ENCODE results near the gene ANHX. TPM values are rescaled to one million over a fixed set of nuclear protein-coding genes. Genes with fewer than 3 reads are reported as not detected.
"Not testable (repeated sequence)": the region's sequence is repeated elsewhere in the genome, so short reads cannot be mapped to it uniquely, and the experiment has no call there.

ANHX gene
- not detected for polyA plus RNA-seq

- H3K9me3 ChIP-seq (ENCODE audit: control insufficient read depth in 2 of 2, insufficient read depth in 1 of 2, low read depth in 1 of 2, low read length in 1 of 2), result peaks cover 25 to 27% of the 10 kb centered on the region in 2 donors
- H3K36me3 ChIP-seq (ENCODE audit: control insufficient read depth in 2 of 2, insufficient read depth in 2 of 2, low read length in 1 of 2), result no peaks in the 10 kb centered on the region
- no peaks in the 10 kb centered on the region for H3K27me3 ChIP-seq (ENCODE audit: control insufficient read depth in 1 of 2, insufficient read depth in 2 of 2, low read length in 2 of 2)
- no peaks in the 10 kb centered on the region for H3K4me1 ChIP-seq (ENCODE audit: control insufficient read depth in 2 of 2, insufficient read depth in 2 of 2, low read length in 1 of 2)
- 46 to 52% methylated on average over 51 to 61 of the region's 61 CpGs for WGBS, 2 donors
- no peak within 1 kb of the TSS for H3K4me3 ChIP-seq (ENCODE audit: low read depth in 1 of 2, low read length in 2 of 2)
- H3K27ac ChIP-seq (ENCODE audit: low read depth in 2 of 2, low read length in 1 of 2), result no peak within 1 kb of the TSS
Measured at GRCh38 chr12:133235401-133236112, at the start of gene ANHX. TSS of gene ANHX (minus strand) at chr12:133235877. CDS start at chr12:133234356, 1,521 bp downstream.

DNA sequence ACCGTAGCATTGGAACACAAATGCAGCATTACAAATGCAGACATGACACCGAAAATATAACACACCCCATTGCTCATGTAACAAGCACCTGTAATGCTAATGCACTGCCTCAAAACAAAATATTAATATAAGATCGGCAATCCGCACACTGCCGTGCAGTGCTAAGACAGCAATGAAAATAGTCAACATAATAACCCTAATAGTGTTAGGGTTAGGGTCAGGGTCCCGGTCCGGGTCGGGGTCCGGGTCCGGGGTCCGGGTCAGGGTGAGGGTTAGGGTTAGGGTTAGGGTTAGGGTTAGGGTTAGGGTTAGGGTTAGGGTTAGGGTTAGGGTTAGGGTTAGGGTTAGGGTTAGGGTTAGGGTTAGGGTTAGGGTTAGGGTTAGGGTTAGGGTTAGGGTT lies 29.0 kb upstream of the ANHX start:
- not testable (repeated sequence) for H3K36me3 ChIP-seq (ENCODE audit: control insufficient read depth in 2 of 2, insufficient read depth in 2 of 2, low read length in 1 of 2); H3K4me1 ChIP-seq (ENCODE audit: control insufficient read depth in 2 of 2, insufficient read depth in 2 of 2, low read length in 1 of 2); H3K27me3 ChIP-seq (ENCODE audit: control insufficient read depth in 1 of 2, insufficient read depth in 2 of 2, low read length in 2 of 2); H3K4me3 ChIP-seq (ENCODE audit: low read depth in 1 of 2, low read length in 2 of 2); H3K9me3 ChIP-seq (ENCODE audit: control insufficient read depth in 2 of 2, insufficient read depth in 1 of 2, low read depth in 1 of 2, low read length in 1 of 2); H3K27ac ChIP-seq (ENCODE audit: low read depth in 2 of 2, low read length in 1 of 2)
- 90 to 93% methylated on average over 11 of the region's 11 CpGs for WGBS, 2 donors

- Histone ChIP-seq H3K36me3 (ENCODE audit: control insufficient read depth in 2 of 2, insufficient read depth in 2 of 2, low read length in 1 of 2) (no peaks in the 10 kb centered on the region), H3K27me3 (ENCODE audit: control insufficient read depth in 1 of 2, insufficient read depth in 2 of 2, low read length in 2 of 2) (no peaks in the 10 kb centered on the region), H3K9me3 (ENCODE audit: control insufficient read depth in 2 of 2, insufficient read depth in 1 of 2, low read depth in 1 of 2, low read length in 1 of 2) (no peaks in the 10 kb centered on the region), H3K27ac (ENCODE audit: low read depth in 2 of 2, low read length in 1 of 2) (no peak overlapping the region), H3K4me1 (ENCODE audit: control insufficient read depth in 2 of 2, insufficient read depth in 2 of 2, low read length in 1 of 2) (no peaks in the 10 kb centered on the region), H3K4me3 (ENCODE audit: low read depth in 1 of 2, low read length in 2 of 2) (no peak overlapping the region)
- 83 to 89% methylated on average over 33 of the region's 33 CpGs for WGBS, 2 donors
Measured at GRCh38 chr12:133264173-133264572, 28.5 kb upstream of the ANHX start.

- no peak overlapping the region for H3K4me3 ChIP-seq (ENCODE audit: low read depth in 1 of 2, low read length in 2 of 2)
- H3K9me3 ChIP-seq (ENCODE audit: control insufficient read depth in 2 of 2, insufficient read depth in 1 of 2, low read depth in 1 of 2, low read length in 1 of 2), result peaks cover 2 to 3% of the 10 kb centered on the region in 2 donors
- no peaks in the 10 kb centered on the region for H3K4me1 ChIP-seq (ENCODE audit: control insufficient read depth in 2 of 2, insufficient read depth in 2 of 2, low read length in 1 of 2)
- H3K27me3 ChIP-seq (ENCODE audit: control insufficient read depth in 1 of 2, insufficient read depth in 2 of 2, low read length in 2 of 2), result no peaks in the 10 kb centered on the region
- 29 to 39% methylated on average over 1 of the region's 1 CpG for WGBS, 2 donors
- H3K27ac ChIP-seq (ENCODE audit: low read depth in 2 of 2, low read length in 1 of 2), result no peak overlapping the region
- H3K36me3 ChIP-seq (ENCODE audit: control insufficient read depth in 2 of 2, insufficient read depth in 2 of 2, low read length in 1 of 2), result no peaks in the 10 kb centered on the region
Measured at GRCh38 chr12:133256321-133256720, 20.6 kb upstream of the ANHX start.

GRCh38 chr12:133255833-133256232 lies 20.2 kb upstream of the ANHX start:
- 24 to 31% methylated on average over 1 of the region's 1 CpG for WGBS, 2 donors
- H3K27ac ChIP-seq (ENCODE audit: low read depth in 2 of 2, low read length in 1 of 2); H3K9me3 ChIP-seq (ENCODE audit: control insufficient read depth in 2 of 2, insufficient read depth in 1 of 2, low read depth in 1 of 2, low read length in 1 of 2); H3K4me3 ChIP-seq (ENCODE audit: low read depth in 1 of 2, low read length in 2 of 2); H3K4me1 ChIP-seq (ENCODE audit: control insufficient read depth in 2 of 2, insufficient read depth in 2 of 2, low read length in 1 of 2); H3K27me3 ChIP-seq (ENCODE audit: control insufficient read depth in 1 of 2, insufficient read depth in 2 of 2, low read length in 2 of 2); H3K36me3 ChIP-seq (ENCODE audit: control insufficient read depth in 2 of 2, insufficient read depth in 2 of 2, low read length in 1 of 2): not testable (repeated sequence)

DNA sequence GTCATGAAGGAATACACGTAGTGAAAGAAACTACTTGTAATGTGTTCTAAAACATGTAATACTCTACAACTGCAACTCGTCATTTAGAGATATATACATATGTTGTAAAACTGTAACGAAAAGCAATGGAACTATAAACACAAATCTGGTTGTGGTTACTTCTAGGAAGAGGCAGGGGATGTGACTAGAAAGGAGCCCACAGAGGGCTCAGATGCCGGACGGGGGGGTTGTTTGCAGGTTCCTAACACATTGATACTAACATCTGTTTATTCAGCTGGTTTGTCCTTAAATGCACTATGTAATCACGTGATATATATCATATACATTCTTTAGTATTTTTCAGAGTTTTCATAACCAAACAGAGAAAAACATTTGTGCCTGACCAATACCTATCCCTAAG lies 16.1 kb upstream of the ANHX start:
- WGBS, 2 donors, result 55 to 58% methylated on average over 6 of the region's 6 CpGs
- no peaks in the 10 kb centered on the region for H3K27me3 ChIP-seq (ENCODE audit: control insufficient read depth in 1 of 2, insufficient read depth in 2 of 2, low read length in 2 of 2)
- H3K4me3 ChIP-seq (ENCODE audit: low read depth in 1 of 2, low read length in 2 of 2), result no peak overlapping the region

GRCh38 chr12:133236556-133236955 lies 879 bp upstream of the ANHX start:
- peaks cover 19 to 21% of the 10 kb centered on the region in 2 donors for H3K9me3 ChIP-seq (ENCODE audit: control insufficient read depth in 2 of 2, insufficient read depth in 1 of 2, low read depth in 1 of 2, low read length in 1 of 2)
- no peaks in the 10 kb centered on the region for H3K36me3 ChIP-seq (ENCODE audit: control insufficient read depth in 2 of 2, insufficient read depth in 2 of 2, low read length in 1 of 2)

More for the DNA sequence above, 16.1 kb upstream of the ANHX start:
- Histone ChIP-seq H3K36me3 (ENCODE audit: control insufficient read depth in 2 of 2, insufficient read depth in 2 of 2, low read length in 1 of 2) (no peaks in the 10 kb centered on the region), H3K27ac (ENCODE audit: low read depth in 2 of 2, low read length in 1 of 2) (no peak overlapping the region), H3K4me1 (ENCODE audit: control insufficient read depth in 2 of 2, insufficient read depth in 2 of 2, low read length in 1 of 2) (no peaks in the 10 kb centered on the region), H3K9me3 (ENCODE audit: control insufficient read depth in 2 of 2, insufficient read depth in 1 of 2, low read depth in 1 of 2, low read length in 1 of 2) (peaks cover 2 to 3% of the 10 kb centered on the region in 2 donors)

GRCh38 chr12:133236144-133236543 lies 467 bp upstream of the ANHX start:
- Histone ChIP-seq H3K9me3 (ENCODE audit: control insufficient read depth in 2 of 2, insufficient read depth in 1 of 2, low read depth in 1 of 2, low read length in 1 of 2) (peaks cover 24% of the 10 kb centered on the region in 2 donors), H3K4me1 (ENCODE audit: control insufficient read depth in 2 of 2, insufficient read depth in 2 of 2, low read length in 1 of 2) (no peaks in the 10 kb centered on the region), H3K27me3 (ENCODE audit: control insufficient read depth in 1 of 2, insufficient read depth in 2 of 2, low read length in 2 of 2) (no peaks in the 10 kb centered on the region), H3K4me3 (ENCODE audit: low read depth in 1 of 2, low read length in 2 of 2) (no peak overlapping the region), H3K27ac (ENCODE audit: low read depth in 2 of 2, low read length in 1 of 2) (no peak overlapping the region), H3K36me3 (ENCODE audit: control insufficient read depth in 2 of 2, insufficient read depth in 2 of 2, low read length in 1 of 2) (no peaks in the 10 kb centered on the region)
- 51 to 58% methylated on average over 34 to 44 of the region's 44 CpGs for WGBS, 2 donors

More at GRCh38 chr12:133236556-133236955, 879 bp upstream of the ANHX start:
- H3K27me3 ChIP-seq (ENCODE audit: control insufficient read depth in 1 of 2, insufficient read depth in 2 of 2, low read length in 2 of 2), result no peaks in the 10 kb centered on the region
- H3K4me3 ChIP-seq (ENCODE audit: low read depth in 1 of 2, low read length in 2 of 2), result no peak overlapping the region
- no peak overlapping the region for H3K27ac ChIP-seq (ENCODE audit: low read depth in 2 of 2, low read length in 1 of 2)
- H3K4me1 ChIP-seq (ENCODE audit: control insufficient read depth in 2 of 2, insufficient read depth in 2 of 2, low read length in 1 of 2), result no peaks in the 10 kb centered on the region
- 87 to 93% methylated on average over 12 of the region's 12 CpGs for WGBS, 2 donors

DNA sequence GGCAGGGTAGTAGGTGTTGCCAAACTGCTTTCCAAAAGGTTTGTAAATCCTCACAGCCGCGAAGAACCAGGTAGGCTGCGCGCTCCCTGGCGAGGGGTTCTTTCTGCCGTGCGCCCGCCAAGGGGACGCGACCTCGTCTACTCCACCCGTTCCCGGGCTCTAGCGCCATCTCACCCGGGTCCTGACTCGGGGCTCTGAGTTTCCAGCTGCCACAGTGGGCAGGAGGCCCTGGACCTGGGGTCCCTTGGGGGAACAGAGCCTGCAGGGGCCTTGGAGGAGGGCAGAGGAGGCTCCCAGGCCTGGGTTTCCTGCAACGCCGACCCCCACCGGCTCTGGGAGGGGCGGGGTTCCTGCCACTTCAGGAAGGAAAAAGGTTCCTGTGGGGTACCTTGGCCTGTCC lies 706 bp downstream of the ANHX start:
- no peaks in the 10 kb centered on the region for H3K4me1 ChIP-seq (ENCODE audit: control insufficient read depth in 2 of 2, insufficient read depth in 2 of 2, low read length in 1 of 2)
- H3K27me3 ChIP-seq (ENCODE audit: control insufficient read depth in 1 of 2, insufficient read depth in 2 of 2, low read length in 2 of 2), result no peaks in the 10 kb centered on the region
- no peak overlapping the region for H3K27ac ChIP-seq (ENCODE audit: low read depth in 2 of 2, low read length in 1 of 2)
- H3K4me3 ChIP-seq (ENCODE audit: low read depth in 1 of 2, low read length in 2 of 2), result no peak overlapping the region
- no peaks in the 10 kb centered on the region for H3K36me3 ChIP-seq (ENCODE audit: control insufficient read depth in 2 of 2, insufficient read depth in 2 of 2, low read length in 1 of 2)
- peaks cover 25 to 26% of the 10 kb centered on the region in 2 donors for H3K9me3 ChIP-seq (ENCODE audit: control insufficient read depth in 2 of 2, insufficient read depth in 1 of 2, low read depth in 1 of 2, low read length in 1 of 2)
- WGBS, 2 donors, result 59 to 61% methylated on average over 20 of the region's 20 CpGs

DNA sequence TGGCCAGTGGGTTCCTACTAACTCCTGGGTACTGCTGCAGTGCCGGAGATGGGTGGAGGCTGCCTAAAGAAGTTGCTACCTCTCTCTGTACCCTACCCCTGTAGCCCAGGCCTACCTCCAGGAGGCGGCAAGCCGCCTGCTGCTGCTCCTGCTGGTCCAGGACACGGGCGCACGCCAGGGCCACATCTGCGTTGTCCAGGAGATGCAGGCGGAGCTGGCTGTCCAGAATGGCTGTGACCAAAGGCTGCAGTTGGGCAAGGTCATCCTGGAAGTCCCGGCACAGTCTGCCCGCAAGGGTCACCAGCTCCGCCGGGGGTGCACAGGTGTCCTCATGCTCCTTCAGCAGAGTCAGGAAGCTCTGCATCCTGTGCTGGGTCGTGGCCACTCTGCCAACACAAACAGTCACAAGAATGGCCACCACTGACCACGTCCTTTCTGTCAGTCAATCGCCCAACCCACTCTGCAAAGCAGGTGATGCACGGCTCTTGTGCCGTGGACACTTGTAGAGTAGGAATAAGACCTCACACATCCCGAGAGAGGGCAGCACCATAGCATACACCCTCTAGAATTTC lies 1.6 kb downstream of the ANHX start:
- H3K4me1 ChIP-seq (ENCODE audit: control insufficient read depth in 2 of 2, insufficient read depth in 2 of 2, low read length in 1 of 2), result no peaks in the 10 kb centered on the region
- H3K27me3 ChIP-seq (ENCODE audit: control insufficient read depth in 1 of 2, insufficient read depth in 2 of 2, low read length in 2 of 2), result no peaks in the 10 kb centered on the region
- no peak overlapping the region for H3K27ac ChIP-seq (ENCODE audit: low read depth in 2 of 2, low read length in 1 of 2)
- H3K9me3 ChIP-seq (ENCODE audit: control insufficient read depth in 2 of 2, insufficient read depth in 1 of 2, low read depth in 1 of 2, low read length in 1 of 2), result peaks cover 23 to 30% of the 10 kb centered on the region in 2 donors
- 88 to 91% methylated on average over 18 of the region's 18 CpGs for WGBS, 2 donors
- no peaks in the 10 kb centered on the region for H3K36me3 ChIP-seq (ENCODE audit: control insufficient read depth in 2 of 2, insufficient read depth in 2 of 2, low read length in 1 of 2)
- no peak overlapping the region for H3K4me3 ChIP-seq (ENCODE audit: low read depth in 1 of 2, low read length in 2 of 2)
